OCI-LY3 (cell line): ENCODE data around the gene GRAP.
"Not testable (repeated sequence)": the region's sequence is repeated elsewhere in the genome, so short reads cannot be mapped to it uniquely, and the experiment has no call there.

Source experiments
- CTCF ChIP-seq: fragments of 200-600, 300-600 bp; sonication (generic); IDR thresholded peaks from 2 replicates; pipeline ENCODE4 v1.5.1; 2014; ENCODE audit warnings: antibody characterized with exemption, low read length, low read depth
- EZH2phosphoT487 ChIP-seq: fragments of 200-600 bp; shearing (Covaris generic); IDR thresholded peaks from 2 replicates; pipeline ENCODE4 v1.6.1; 2018; ENCODE audit warnings: antibody characterized with exemption, mixed run types, low read depth

GRCh38 chr17:19037547-19037946, 9.2 kb downstream of the GRAP start:
- TF ChIP-seq CTCF, EZH2phosphoT487: not testable (repeated sequence)
